NCI-H187 (cell line): ENCODE data around the gene PTPRK.

Experiments
- DNase-seq, 2 experiments: peaks; one replicate each; lab custom pipeline; 2025; lab: John Stamatoyannopoulos, UW

Gene PTPRK

DNA sequence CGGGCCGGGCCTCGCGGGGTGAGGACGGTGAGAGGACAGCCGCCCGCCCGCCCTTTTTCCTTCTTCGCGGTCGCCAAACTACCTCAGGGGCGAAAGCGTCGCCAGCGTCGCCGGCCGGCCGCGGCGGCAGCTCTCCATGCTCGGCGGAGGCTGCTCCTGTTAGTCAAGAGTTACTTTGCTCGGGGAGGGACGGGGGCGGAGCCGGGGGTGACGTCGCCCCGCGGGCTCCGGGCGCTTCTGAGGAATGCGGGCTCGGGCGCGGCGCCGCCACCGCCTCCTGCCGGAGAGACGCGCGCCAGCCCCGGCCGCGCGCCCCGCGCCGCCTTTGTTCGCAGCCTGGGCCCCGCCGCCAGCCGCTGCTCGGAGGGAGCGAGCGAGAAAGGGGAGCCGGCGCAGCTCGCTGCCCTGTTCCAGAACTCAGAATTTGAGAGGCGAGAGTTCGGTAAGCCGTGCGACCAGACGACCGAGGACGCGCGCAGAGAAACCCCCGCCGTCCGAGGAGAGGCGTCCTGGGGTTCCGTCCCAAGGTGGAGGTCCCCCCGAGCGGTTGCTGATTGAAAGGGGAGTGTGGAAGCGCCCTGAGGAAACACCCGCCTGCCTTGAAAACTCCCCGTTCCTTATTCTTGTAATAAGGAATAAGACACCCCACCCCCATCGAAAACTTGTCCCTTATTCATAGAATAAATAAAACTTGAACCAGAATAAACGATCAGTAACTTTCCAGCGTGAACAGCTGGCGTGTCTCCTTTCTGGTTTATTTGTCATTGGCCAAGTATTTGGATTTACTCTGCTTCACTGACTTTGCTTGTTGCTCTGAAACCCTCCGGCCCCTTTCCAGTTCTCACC is at the start of gene PTPRK:
Gene PTPRK (minus strand): TSS at position 164 of the 846 bp plus-strand sequence. CDS start 241 bp downstream, outside the sequence.
- DNase-seq = peak; percentile 29 to 62

DNA sequence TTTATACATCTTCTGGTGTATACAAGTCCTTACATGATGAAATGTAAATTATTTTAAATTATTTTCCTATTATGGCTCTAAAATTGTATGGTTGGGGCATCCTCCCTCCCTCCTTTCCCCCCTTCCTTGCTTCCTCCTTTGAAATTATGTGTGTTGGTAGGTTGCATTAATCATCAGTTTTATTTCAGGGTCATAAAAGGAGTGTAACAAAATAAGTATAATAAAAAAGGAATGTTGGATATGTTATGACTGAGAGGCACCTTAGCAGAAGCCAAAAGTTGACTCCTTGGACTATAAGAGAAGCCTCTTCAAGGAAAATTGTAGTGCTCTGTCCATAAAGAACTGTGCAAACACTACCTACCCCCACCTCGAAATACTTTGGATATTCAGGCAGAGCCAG is 46.6 kb upstream of the PTPRK start:
- no peak for DNase-seq

GRCh38 chr6:128560966-128561365 is 40.6 kb upstream of the PTPRK start:
- DNase-seq = no peak

- DNase-seq = no peak
Measured at GRCh38 chr6:128558924-128559323, 38.5 kb upstream of the PTPRK start.

DNA sequence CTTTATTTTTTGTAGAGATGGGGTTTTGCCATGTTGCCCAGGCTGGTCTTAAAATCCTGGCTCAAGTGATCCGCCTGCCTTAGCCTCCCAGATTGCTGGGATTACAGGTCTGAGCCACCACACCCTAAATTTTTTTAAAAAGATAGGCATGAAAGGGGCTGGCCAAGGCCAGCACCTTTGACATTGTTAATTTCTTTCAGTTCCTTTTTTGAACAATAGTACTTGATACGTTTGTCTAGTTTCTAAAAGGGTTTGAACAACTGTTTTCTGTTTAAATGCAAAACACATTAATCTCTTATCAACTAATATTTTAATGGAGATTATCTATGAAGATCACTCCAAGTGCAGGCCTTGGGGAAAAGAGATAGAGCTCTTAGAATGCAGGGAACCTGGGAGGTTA is 37.6 kb upstream of the PTPRK start:
- no peak for DNase-seq

DNA sequence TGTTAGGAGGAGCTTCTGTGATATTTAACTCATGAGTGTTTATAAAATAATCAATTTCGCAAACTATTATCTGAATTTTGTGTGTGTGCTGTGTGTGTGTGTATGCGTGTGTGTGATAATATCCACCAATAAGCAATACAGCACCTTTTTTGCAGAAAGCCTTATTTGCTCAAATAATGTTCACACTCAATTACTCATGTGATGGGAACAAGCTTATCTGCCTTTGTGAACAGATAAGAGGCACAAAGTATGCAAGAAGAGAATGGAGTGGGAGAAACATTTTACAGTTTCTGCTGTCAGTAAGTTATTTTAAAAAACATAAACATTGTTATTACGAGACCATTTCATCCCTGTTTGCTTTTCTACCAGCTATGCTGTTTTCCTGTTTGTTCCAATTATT is 36.7 kb upstream of the PTPRK start:
- no peak for DNase-seq

GRCh38 chr6:128554302-128554701 is 33.9 kb upstream of the PTPRK start:
- DNase-seq = no peak

DNA sequence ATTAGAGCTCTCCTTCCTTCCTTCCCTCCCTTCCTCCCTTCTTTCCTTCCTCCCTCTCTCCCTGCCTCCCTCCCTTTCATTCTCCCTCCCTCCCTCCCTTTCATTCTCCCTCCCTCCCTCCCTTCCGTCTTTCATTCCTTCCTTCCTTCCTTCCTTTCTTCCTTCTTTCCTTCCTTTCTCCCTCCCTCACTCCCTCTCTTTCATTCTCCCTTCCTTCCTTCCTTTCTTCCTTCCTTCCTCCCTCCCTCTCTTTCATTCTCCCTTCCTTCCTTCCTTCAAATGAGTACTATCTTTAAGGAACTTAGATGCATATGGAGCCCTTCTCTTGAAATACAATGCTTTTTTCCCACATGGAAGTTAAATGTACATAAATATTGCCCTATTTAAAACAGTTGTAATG is 20.9 kb upstream of the PTPRK start:
- no peak for DNase-seq

DNA sequence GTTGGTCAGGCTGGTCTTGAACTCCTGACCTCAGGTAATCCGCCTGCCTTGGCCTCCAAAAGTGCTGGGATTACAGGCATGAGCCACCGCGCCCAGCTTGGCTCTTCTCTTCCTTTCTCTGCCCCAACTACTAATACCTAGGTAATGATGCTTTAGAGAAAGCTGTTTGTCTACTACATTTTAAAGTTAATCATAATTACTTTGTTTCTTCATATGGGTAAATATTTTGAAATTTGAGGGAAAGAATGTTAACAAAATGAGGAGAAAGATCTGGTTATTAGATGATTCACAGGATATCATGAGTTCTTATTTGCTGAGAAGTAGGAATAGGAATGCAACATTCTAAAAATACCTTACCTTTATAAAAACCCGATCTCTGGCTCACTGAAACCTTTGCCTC is 18.4 kb upstream of the PTPRK start:
- DNase-seq = no peak

DNA sequence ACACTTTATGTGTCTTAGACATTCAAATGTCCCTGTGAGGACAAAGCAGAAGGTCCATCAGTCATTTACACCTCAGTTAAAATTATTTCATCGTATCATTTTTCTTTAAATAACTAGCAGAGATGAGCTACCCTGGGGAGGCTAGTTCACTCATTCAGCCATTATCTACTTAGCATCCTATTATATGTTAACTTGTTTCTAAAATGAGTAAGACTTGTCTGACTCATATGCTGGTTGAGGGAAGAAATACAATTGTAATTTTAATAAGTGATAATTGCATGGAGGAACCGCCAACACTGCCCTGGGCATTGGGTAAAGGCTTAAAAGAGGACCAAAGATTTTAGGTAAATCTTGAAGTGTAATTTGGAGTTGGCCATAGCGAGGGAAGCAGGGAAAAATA is 12.4 kb upstream of the PTPRK start:
- DNase-seq = no peak

GRCh38 chr6:128532136-128532535 is 11.7 kb upstream of the PTPRK start:
- no peak for DNase-seq

DNA sequence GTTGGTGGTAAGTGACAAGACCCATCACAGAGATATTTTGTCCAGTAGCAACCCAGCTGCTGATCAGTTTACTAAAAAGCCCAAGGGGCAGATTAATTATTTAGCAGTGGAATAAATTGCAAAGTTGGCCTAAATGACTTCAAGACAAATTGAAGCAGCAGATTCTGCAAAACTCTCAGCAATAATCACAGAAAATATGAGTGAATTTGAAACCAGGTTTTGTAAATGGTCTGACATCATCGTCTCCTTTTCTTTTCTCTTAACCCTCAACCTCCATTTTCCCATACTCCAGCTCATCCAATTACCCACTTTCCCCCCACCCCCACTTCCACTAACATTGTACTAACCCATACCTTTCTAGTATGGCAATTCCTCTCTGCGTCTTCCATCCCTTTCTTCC is 11.3 kb upstream of the PTPRK start:
- DNase-seq = no peak

DNA sequence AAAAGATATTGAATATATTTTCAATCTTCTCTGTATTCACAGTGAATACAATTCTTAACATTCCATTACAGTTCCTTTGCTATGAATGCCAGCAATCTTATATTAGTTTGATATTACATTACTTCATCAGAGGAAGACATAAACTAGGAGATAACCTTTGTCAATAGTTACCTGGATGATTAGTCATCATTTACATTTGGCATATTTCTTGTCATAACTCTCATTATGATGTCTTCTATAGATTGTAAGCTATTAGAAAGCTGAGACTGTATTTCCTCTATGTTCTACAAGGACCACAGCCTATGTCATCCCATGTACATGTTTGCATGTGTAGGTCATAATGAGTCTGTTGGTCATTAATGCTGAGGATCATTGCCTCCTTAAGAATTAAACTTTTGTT is 7.8 kb upstream of the PTPRK start:
- no peak for DNase-seq

- DNase-seq = no peak
Measured at GRCh38 chr6:128527375-128527774, 7.0 kb upstream of the PTPRK start.

DNA sequence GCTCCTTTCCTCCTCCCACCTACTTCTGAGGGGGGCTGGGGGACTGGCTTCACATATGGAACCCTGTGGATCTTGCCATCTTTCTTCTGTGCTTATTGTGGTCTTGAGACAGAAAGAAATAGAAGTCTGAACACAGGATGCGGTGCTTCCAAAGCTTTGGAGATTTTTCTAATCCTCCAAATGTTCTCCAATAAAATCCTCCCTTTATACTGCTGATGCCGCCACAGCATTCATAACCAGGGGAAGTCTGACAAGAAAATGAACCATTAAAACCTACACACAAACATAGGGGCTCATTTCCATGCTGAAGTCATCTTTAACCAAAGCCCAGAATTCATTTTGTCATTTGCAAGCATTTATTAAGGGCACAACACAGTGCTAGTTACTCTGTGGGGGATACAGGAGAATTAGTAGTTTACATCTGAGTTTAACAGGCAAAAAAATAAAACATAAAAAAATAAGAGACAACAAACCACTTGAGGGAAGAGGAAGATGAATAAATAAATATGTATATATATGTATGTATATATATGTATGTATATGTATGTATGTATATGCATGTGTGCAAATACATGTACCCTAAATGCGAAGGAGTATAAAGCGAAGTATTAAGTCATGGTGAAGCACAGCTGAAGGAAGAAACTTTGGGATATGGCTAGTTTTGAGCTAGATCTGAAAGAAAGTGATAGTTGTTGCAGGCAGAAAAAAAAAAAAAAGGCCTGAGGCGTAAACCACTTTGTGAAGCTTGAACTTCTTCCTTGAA is 5.9 kb upstream of the PTPRK start:
- DNase-seq = no peak

DNA sequence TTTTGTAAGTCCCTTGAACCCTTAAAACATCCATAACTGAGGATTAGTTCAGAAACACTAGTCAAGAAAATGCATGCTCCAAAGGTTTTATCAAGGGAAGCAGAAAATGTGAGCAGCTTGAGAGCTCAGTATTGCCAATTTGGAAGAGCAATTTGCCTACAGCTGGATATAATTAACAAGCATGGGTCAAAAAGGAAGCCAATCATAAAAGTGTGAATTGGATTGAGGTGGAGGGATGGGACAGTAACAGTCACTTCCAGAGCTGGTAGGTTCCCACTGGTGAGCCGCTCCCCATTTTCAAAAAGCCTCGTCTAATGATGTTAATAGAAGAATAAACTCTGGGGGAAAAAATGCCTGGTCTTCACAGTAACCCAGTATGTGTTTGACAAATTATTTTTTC is 5.0 kb upstream of the PTPRK start:
- no peak for DNase-seq

GRCh38 chr6:128521282-128521632 is 858 bp upstream of the PTPRK start:
- no peak for DNase-seq

DNA sequence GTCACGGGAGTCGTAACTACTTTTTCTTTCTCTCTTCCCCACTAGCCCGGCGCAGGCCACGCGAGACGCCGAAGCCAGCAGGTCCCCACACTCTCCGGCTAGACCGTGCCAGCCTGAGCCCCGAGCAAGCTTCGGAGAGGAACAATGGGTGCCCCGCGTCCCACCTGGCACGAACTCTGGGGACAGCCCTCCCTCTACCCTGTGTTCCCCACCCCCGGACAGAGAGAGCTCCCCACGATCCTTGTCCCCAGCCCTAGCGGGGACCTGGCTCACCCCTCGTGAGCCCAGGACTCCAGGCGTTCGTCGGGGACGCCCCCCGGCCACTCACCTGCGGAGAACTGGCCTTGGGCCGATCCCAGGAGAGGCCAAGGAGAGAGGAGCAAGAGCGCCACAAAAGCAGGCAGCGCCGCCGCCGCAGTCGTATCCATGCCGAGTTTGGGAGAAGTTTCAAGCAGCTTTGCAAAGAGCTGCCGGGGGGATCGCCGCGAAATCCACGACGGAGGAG is 416 bp downstream of the PTPRK start:
- no peak for DNase-seq

DNA sequence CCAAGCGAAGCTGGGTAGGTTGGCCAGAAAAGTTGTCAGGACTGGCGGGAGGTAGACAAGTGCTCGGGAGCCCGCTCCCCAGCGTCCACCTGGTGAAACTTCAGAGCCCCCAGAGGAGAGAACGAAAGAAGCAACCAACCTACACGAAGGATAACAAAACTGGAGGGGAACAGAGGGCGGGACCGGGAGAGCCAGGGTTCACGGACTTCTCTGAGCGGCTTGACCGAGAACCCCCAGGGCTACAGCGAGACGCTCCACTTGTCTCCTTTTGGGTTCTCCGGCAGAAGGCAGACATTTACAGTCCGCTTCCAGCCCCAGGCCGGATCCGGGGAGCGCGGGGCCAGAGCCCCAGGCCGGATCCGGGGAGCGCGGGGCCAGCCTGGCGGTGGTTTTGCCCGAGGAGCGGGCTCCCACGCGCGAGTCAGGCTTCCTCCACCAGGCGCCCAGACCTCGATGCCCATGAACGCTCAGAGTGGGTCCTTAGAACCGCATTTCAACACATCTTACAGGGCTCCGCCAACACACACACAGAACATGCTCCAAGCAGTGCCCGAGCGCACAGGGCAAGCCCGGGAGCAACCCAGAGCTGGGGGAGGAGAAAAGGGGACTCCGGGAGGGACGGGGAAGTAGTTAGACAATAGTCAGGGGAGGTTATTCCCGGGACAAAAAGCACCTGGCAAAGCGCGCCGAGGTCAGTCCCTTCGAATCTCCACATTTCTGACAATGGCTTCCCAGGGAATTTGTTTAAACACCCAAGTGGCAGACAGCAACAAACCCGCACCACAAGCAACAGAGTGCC is 1.1 kb downstream of the PTPRK start:
- no peak for DNase-seq

- no peak for DNase-seq
Measured at GRCh38 chr6:128518434-128519131, 1.8 kb downstream of the PTPRK start.

DNA sequence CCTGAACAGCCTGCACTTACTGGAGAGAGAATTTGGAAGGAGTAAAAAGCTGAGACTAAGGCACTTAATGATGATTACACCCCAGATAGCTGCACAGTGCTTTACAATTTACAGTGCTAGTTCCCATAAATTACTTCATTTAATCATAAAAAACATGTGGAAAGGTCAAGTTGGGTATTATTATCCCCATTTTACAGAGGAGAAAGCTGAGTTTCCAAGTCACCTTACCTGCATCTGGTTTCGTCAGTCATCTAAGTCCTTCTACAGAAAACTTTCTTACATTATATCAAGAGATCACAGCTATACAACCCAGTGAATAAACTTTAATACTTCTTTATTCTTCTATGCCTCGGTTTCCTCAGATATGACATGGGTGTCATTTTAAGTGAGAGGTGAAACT is 3.3 kb downstream of the PTPRK start:
- no peak for DNase-seq

DNA sequence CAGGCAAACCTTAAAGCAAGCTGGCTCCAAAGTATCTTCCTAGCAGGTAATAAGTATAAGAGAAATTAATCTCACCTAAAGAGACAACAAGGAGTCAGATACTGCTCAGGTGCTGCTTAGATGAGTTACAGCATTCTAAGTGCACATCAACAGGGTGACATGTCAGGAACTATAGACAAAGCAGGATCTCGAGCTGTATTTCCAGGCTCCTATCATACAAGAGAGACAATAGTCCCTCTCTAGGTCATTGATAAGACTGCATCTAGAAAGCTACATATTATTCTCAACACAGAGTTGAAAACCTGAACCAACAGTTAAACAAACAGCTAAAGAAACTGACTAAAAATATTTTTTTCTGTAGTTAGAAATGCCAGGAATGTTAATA is 3.9 kb downstream of the PTPRK start:
- no peak for DNase-seq
